ENCODE data around the gene JHY.

DNA sequence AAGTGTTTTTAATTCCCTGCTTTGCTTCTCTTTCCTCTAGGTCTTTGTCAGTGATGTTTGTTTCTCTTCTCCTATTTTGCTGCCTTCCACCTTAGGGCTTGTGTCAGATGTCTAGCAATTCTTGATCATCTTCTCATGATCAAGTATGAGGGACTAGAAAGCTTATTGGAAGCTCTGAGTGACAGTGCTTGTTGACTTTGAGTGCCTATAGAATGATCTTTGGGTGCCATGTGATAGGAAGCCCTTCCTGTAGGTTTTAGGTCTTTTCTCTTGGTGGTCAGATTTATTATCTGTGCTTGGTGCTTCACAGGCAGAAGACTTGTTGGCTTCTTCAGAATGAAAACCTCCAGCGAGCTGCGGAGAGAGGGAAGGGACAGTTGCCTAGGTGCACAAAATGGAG lies 56.0 kb downstream of the JHY start:
- TF ChIP-seq, protein P1, sequence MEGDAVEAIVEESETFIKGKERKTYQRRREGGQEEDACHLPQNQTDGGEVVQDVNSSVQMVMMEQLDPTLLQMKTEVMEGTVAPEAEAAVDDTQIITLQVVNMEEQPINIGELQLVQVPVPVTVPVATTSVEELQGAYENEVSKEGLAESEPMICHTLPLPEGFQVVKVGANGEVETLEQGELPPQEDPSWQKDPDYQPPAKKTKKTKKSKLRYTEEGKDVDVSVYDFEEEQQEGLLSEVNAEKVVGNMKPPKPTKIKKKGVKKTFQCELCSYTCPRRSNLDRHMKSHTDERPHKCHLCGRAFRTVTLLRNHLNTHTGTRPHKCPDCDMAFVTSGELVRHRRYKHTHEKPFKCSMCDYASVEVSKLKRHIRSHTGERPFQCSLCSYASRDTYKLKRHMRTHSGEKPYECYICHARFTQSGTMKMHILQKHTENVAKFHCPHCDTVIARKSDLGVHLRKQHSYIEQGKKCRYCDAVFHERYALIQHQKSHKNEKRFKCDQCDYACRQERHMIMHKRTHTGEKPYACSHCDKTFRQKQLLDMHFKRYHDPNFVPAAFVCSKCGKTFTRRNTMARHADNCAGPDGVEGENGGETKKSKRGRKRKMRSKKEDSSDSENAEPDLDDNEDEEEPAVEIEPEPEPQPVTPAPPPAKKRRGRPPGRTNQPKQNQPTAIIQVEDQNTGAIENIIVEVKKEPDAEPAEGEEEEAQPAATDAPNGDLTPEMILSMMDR (IDR thresholded peaks at IDR 0.05): no peak
- TF ChIP-seq POLR2A (IDR thresholded peaks at IDR 0.05): no peak
